ENCODE results near the gene POC5.
"Not testable (repeated sequence)": the region's sequence is repeated elsewhere in the genome, so short reads cannot be mapped to it uniquely, and the experiment has no call there.

POC5 gene

DNA sequence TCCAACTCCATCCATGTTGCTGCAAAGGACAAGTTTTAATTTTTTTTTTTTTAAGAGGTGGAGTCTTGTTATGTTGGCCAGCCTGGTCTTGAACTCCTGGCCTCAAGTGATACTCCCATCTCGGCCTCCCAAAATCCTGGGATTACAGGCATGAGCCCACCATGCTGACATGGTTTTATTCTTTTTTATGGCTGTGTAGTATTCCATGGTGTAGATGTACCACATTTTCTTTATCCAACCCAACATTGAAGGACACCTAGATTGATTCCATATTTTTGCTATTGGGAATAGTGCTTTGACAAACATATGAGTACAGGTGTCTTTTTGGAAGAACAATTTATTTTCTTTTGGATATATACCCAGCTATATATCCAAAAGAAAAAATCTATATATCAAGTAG is 6.1 kb upstream of the POC5 start:
- peaks cover 10% of the 10 kb centered on the region for H3K4me1 Mint-ChIP-seq (ENCODE audit: low read depth)
- H3K36me3 Mint-ChIP-seq (ENCODE audit: low read depth), result no peaks in the 10 kb centered on the region
- no peak overlapping the region for H3K27ac Mint-ChIP-seq
- intact Hi-C loops (cut with micrococcal nuclease), result no loop called here
- no peak overlapping the region for H3K4me3 Mint-ChIP-seq
- no peaks in the 10 kb centered on the region for H3K27me3 Mint-ChIP-seq
- no peaks in the 10 kb centered on the region for H3K9me3 Mint-ChIP-seq

DNA sequence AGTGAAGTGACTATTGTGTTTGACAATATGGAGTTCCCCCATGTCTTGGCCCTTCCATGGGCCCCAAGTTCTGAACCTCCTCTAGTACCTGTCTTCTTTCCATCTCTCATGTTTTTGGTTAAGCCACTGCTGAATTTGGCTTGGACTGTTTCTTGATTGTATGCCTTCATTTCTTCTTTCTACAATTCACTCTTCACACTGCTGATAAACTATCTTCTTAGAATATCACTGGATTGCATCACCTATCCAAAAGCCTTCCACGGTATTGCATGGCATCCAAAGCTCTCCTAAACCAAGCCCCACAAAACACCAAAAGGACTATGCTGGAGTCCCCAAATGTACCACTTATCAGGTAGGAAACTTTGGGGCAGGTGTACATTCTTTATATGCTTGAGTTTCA is 4.3 kb upstream of the POC5 start:
- Mint-ChIP-seq H3K27ac (no peak overlapping the region), H3K36me3 (ENCODE audit: low read depth) (peaks cover 8% of the 10 kb centered on the region), H3K27me3 (no peaks in the 10 kb centered on the region), H3K9me3 (no peaks in the 10 kb centered on the region), H3K4me1 (ENCODE audit: low read depth) (peaks cover 13% of the 10 kb centered on the region), H3K4me3 (no peak overlapping the region)
- intact Hi-C loops (cut with micrococcal nuclease), result no loop called here

DNA sequence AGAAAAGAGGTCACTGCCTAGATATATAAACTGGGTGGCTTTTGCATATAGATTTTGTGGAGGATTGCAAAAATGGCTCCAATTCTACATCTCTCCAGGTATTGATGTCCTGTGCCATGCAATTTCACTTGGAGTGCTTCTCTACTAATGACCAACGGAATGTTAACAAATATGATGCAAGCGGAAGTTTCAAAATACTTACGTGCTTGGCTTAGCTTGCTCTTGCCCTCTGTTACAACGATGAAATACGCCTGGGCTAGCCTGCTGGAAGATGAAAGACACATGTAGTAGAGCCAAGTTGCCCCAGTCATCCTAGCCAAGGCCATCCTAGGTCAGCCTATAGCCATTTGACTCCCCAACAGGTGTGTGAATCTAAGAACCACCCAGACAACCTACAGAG is 3.6 kb upstream of the POC5 start:
- H3K36me3 Mint-ChIP-seq (ENCODE audit: low read depth), result peaks cover 8% of the 10 kb centered on the region
- H3K27me3 Mint-ChIP-seq, result no peaks in the 10 kb centered on the region
- H3K4me1 Mint-ChIP-seq (ENCODE audit: low read depth), result peaks cover 19% of the 10 kb centered on the region
- H3K27ac Mint-ChIP-seq, result no peak overlapping the region
- no peaks in the 10 kb centered on the region for H3K9me3 Mint-ChIP-seq
- no peak overlapping the region for H3K4me3 Mint-ChIP-seq
- intact Hi-C loops (cut with micrococcal nuclease), result no loop called here

DNA sequence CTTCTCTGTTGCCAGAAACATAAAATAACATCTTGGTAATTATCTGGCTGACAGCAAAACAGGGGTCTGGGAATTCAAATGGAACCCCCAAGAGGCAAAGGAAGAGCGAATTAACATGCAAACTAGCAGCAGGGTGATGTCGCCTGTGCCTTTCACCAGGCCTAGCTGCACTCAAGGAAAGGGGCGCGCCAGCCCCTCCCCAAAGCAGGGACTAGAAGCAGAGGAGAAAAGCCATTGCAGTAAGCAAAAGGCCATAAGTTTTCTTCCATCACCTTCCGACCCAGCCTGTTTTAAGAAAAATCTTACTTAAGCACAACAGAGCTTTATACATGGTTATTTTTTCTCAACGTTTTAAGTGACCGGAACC is 539 bp downstream of the POC5 start:
- peak overlapping the region; percentile 94 for H3K4me3 Mint-ChIP-seq
- peak overlapping the region; percentile 96 for H3K27ac Mint-ChIP-seq
- H3K27me3 Mint-ChIP-seq, result no peaks in the 10 kb centered on the region
- H3K4me1 Mint-ChIP-seq (ENCODE audit: low read depth), result peaks cover 38% of the 10 kb centered on the region
- H3K9me3 Mint-ChIP-seq, result no peaks in the 10 kb centered on the region
- H3K36me3 Mint-ChIP-seq (ENCODE audit: low read depth), result peaks cover 33% of the 10 kb centered on the region
- intact Hi-C loops (cut with micrococcal nuclease), result loop anchor here (1.0 kb wide), 1 partner anchor 205 kb away; the partner anchor contains the start of genes CERT1 and POLK

DNA sequence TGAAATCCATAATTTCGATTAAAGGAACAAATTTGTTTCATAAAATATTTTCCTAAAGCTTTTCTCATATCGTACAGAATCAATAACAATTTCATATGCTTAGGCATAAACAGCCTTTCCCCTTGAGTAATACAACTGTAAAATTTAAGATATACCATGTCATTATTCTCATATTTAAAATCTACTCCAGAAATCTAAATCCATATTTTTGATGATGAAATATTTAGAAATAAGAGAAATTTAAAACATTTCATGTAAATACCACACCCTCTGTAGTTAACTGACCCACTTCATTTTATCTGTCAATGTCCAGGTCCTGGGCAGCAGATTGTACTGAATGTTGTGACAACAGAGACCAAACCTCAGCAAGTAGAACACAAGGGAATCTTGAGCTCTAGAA is 5.1 kb downstream of the POC5 start:
- Mint-ChIP-seq H3K27ac (no peak overlapping the region), H3K27me3 (no peaks in the 10 kb centered on the region), H3K4me3 (no peak overlapping the region), H3K4me1 (ENCODE audit: low read depth) (peaks cover 45% of the 10 kb centered on the region), H3K36me3 (ENCODE audit: low read depth) (peaks cover 46% of the 10 kb centered on the region), H3K9me3 (no peaks in the 10 kb centered on the region)
- intact Hi-C loops (cut with micrococcal nuclease), result no loop called here

DNA sequence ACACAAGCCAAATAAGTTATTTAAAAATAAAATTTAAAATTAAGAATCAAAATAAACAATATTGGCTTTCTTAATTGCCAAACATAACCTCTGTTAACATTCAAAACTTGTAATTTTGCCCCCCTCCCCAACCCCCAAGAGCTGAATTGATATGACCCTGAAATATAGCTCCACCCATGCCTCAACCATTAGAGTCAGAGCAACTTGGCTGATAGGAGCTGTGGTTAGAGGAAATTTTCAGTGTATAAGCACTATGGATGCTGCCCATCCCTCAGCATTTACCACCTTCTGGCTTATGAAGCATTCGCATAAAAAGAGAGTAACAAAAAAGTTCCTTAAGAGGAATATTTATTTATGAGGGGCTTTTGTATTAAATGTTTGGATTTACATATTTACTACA is 6.1 kb downstream of the POC5 start:
- peaks cover 38% of the 10 kb centered on the region for H3K4me1 Mint-ChIP-seq (ENCODE audit: low read depth)
- no peaks in the 10 kb centered on the region for H3K27me3 Mint-ChIP-seq
- no peak overlapping the region for H3K27ac Mint-ChIP-seq
- no peak overlapping the region for H3K4me3 Mint-ChIP-seq
- peaks cover 41% of the 10 kb centered on the region for H3K36me3 Mint-ChIP-seq (ENCODE audit: low read depth)
- H3K9me3 Mint-ChIP-seq, result no peaks in the 10 kb centered on the region
- intact Hi-C loops (cut with micrococcal nuclease), result no loop called here

DNA sequence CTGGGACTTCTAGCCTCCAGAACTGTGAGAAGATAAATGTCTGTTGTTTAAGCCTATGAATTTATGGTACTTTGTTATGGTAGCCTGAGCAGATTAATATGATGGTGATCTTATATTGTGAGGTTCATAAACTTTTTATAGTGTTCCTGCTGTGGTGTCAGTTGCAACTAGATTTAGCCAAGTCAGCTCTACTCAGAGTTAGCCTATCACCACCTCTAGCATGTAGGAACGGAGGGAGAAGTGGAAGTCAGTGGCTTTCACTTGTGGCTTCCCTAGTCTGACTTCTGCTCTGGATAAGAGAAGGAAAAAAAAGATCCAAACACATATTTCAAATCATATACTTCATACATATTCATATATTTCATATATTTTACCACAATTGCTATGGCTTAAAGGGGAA is 6.6 kb downstream of the POC5 start:
- peak overlapping the region; percentile 62 for H3K27ac Mint-ChIP-seq
- H3K4me3 Mint-ChIP-seq, result no peak overlapping the region
- intact Hi-C loops (cut with micrococcal nuclease), result no loop called here
- H3K36me3 Mint-ChIP-seq (ENCODE audit: low read depth), result peaks cover 41% of the 10 kb centered on the region
- H3K4me1 Mint-ChIP-seq (ENCODE audit: low read depth), result peaks cover 34% of the 10 kb centered on the region
- H3K27me3 Mint-ChIP-seq, result no peaks in the 10 kb centered on the region
- H3K9me3 Mint-ChIP-seq, result no peaks in the 10 kb centered on the region

DNA sequence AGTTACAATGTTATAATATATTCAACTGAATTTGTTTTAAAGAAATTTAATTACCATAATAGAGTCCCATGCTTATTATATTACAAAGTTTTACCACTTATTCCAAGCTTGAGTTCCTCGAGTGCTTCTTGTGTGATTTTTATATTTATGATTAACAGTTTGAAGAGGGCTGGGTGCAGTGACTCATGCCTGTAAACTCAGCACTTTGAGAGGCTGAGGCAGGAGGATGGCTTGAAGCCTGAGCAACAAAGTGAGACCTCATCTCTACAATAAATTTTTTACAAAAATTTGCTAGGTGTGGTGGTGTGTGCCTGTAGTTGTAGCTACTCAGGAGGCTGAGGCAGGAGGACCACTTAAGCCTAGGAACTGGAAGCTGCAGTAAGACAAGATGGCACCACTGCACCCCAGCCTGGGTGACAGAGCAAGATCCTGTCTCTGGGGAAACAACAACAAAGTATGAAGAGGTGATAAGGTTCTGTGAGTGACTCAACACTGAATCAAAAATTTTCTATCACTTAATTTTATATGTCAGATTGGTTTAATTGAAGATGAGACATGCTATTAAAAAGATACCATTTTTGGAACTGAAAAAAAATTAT is 9.2 kb downstream of the POC5 start:
- intact Hi-C loops (cut with micrococcal nuclease), result no loop called here
- Mint-ChIP-seq H3K36me3 (ENCODE audit: low read depth) (peaks cover 41% of the 10 kb centered on the region), H3K4me3 (no peak overlapping the region), H3K27ac (no peak overlapping the region), H3K9me3 (no peaks in the 10 kb centered on the region), H3K27me3 (no peaks in the 10 kb centered on the region), H3K4me1 (ENCODE audit: low read depth) (peaks cover 17% of the 10 kb centered on the region)

DNA sequence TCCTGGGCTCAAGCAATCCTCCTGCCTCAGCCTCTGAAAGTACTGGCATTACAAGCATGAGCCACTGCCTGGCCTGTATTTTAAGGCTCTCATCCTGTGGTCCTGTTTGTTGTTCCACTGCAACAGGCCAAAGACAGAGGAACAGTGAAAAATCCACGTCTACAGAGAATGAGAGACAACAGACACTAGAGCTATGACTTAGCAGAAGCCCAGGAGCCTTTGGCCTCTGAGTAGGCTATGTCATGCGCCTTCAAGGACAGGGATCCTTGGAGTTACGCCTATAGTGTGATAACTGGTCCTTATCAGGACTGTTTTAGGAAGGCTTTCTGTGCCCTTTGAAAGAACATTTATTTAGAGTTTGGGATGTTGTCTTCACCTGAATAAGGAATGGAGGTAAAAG is 10.5 kb downstream of the POC5 start:
- H3K36me3 Mint-ChIP-seq (ENCODE audit: low read depth), result peaks cover 51% of the 10 kb centered on the region
- no peaks in the 10 kb centered on the region for H3K27me3 Mint-ChIP-seq
- no peak overlapping the region for H3K4me3 Mint-ChIP-seq
- intact Hi-C loops (cut with micrococcal nuclease), result no loop called here
- H3K4me1 Mint-ChIP-seq (ENCODE audit: low read depth), result peaks cover 17% of the 10 kb centered on the region
- H3K9me3 Mint-ChIP-seq, result no peaks in the 10 kb centered on the region
- H3K27ac Mint-ChIP-seq, result no peak overlapping the region

DNA sequence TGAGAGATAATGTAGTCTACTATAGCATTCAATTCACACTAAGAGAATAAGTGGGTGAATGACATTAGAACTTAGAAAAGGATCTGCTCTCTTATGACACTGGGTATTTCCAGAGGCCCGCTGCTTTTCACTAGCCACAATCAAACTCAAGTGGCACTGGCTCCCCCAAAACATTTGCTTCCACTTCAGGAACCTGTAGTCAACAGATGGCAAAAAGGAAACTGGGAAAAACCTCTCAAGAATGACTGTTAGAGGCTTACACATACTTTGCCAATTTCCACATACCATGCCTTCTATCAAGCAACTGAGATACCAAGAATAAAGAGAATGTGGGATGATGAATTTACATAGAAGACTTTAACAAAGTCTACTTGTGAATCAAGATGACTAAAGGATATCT is 11.2 kb downstream of the POC5 start:
- no peak overlapping the region for H3K27ac Mint-ChIP-seq
- intact Hi-C loops (cut with micrococcal nuclease), result no loop called here
- peaks cover 59% of the 10 kb centered on the region for H3K36me3 Mint-ChIP-seq (ENCODE audit: low read depth)

DNA sequence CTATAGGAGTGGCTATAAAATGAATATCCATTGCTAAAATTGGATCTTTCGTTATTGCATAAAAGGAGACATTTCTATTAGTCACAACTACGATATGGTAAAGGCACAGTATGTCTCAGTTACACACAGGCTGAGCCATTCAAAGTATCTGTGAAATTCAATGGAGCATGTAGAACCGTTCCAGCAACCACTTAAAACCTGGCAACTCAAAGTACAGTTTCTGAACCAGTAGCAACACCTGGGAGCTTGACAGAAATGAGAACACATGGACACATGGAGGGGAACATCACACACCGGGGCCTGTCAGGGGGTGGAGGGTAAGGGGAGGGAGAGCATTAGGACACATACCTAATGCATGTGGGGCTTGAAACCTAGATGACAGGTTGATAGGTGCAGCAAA is 15.4 kb downstream of the POC5 start:
- Mint-ChIP-seq H3K36me3 (ENCODE audit: low read depth) (peaks cover 78% of the 10 kb centered on the region), H3K27ac (no peak overlapping the region), H3K9me3 (peaks cover 5% of the 10 kb centered on the region), H3K4me3 (no peak overlapping the region), H3K27me3 (no peaks in the 10 kb centered on the region), H3K4me1 (ENCODE audit: low read depth) (no peaks in the 10 kb centered on the region)
- intact Hi-C loops (cut with micrococcal nuclease), result no loop called here

More for the DNA sequence above, 11.2 kb downstream of the POC5 start:
- no peaks in the 10 kb centered on the region for H3K9me3 Mint-ChIP-seq
- peaks cover 13% of the 10 kb centered on the region for H3K4me1 Mint-ChIP-seq (ENCODE audit: low read depth)
- no peak overlapping the region for H3K4me3 Mint-ChIP-seq
- H3K27me3 Mint-ChIP-seq, result no peaks in the 10 kb centered on the region

DNA sequence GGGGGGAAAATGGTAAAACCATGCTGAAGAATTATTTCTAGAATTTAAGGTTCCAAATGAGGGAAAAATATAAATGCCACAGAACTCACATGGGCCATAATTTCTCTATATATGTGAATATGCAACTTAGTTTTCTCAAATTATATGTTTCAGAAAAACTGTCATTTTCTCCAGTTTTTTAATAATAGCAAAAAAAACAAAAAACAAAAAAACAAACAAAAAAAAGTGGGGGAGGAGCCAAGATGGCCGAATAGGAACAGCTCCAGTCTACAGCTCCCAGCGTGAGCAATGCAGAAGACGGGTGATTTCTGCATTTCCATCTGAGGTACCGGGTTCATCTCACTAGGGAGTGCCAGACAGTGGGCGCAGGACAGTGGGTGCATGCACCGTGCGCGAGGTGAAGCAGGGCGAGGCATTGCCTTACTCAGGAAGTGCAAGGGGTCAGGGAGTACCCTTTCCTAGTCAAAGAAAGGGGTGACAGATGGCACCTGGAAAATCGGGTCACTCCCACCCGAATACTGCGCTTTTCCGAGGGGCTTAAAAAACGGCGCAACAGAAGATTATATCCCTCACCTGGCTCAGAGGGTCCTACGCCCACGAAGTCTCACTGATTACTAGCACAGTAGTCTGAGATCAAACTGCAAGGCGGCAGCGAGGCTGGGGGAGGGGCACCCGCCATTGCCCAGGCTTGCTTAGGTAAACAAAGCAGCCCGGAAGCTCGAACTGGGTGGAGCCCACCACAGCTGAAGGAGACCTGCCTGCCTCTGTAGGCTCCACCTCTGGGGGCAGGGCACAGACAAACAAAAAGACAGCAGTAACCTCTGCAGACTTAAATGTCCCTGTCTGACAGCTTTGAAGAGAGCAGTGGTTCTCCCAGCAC is 21.5 kb downstream of the POC5 start:
- intact Hi-C loops (cut with micrococcal nuclease); H3K27me3 Mint-ChIP-seq; H3K4me1 Mint-ChIP-seq (ENCODE audit: low read depth); H3K27ac Mint-ChIP-seq; H3K9me3 Mint-ChIP-seq; H3K4me3 Mint-ChIP-seq: not testable (repeated sequence)
- peaks cover 62% of the 10 kb centered on the region for H3K36me3 Mint-ChIP-seq (ENCODE audit: low read depth)

DNA sequence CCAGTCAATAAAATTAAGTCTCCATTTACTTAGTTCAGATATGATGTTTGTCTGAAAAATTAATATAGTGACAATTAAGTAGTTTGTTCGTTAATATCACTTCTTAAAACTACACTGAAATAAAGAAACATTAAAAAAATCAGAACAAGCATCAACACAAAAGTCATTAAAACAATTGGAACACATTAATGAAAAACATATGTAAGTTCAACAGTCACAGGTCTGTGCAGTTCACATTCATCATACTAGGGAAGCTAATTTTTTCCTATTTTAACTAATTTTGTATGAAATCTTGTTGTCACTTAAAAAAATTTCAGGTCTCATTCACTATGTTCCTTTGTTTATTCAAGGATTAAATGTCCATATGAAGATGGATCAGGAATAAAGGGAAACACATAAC is 22.5 kb downstream of the POC5 start:
- H3K4me1 Mint-ChIP-seq (ENCODE audit: low read depth), result no peaks in the 10 kb centered on the region
- no peaks in the 10 kb centered on the region for H3K27me3 Mint-ChIP-seq
- peaks cover 5% of the 10 kb centered on the region for H3K9me3 Mint-ChIP-seq
- intact Hi-C loops (cut with micrococcal nuclease), result loop anchor here (5.0 kb wide), 1 partner anchor 327 kb away; no protein-coding TSS in a partner anchor
- no peak overlapping the region for H3K4me3 Mint-ChIP-seq
- H3K36me3 Mint-ChIP-seq (ENCODE audit: low read depth), result peaks cover 58% of the 10 kb centered on the region
- H3K27ac Mint-ChIP-seq, result no peak overlapping the region

DNA sequence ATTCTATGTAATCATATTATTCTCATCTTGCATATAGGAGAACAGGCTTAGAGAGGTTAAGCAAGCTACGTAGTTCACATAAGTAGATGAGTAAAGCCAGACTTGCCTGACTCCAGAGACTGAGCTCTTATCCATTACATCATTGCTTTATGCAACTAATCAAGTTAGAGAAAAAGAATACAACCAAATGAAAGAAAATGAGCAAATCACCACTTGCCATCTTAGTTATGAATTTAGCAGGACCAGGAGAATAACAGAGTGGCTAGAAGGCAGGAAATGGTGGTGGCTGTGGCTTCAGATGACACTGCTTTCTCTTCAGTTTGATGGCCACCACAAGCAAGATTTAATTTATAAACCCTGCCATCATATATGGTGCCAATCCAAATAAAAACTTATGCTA is 26.6 kb downstream of the POC5 start:
- no peaks in the 10 kb centered on the region for H3K27me3 Mint-ChIP-seq
- no peaks in the 10 kb centered on the region for H3K9me3 Mint-ChIP-seq
- H3K36me3 Mint-ChIP-seq (ENCODE audit: low read depth), result peaks cover 45% of the 10 kb centered on the region
- H3K4me1 Mint-ChIP-seq (ENCODE audit: low read depth), result no peaks in the 10 kb centered on the region
- H3K27ac Mint-ChIP-seq, result no peak overlapping the region
- intact Hi-C loops (cut with micrococcal nuclease), result loop anchor here (5.0 kb wide), 1 partner anchor 323 kb away; no protein-coding TSS in a partner anchor
- H3K4me3 Mint-ChIP-seq, result no peak overlapping the region

All from dendritic cell treated with granulocyte-macrophage colony-stimulating factor and Interleukin-4, amounts not matched to agents 40 ng/mL and 50 ng/mL, for 4 days (primary cell).